Neural cell (in vitro differentiated cells): ENCODE measurements around the gene ELP5. TPM values are rescaled to one million over a fixed set of nuclear protein-coding genes. Genes with fewer than 3 reads are reported as not detected.
A peak's percentile ranks its signal among the peaks of the same experiment; 100 is the strongest.

Experiments
- H2AFZ ChIP-seq: fragments of 200-600, 300-800 bp; sonication (generic), shearing (Covaris generic); 2 replicates; pipeline ENCODE4 v1.6.0; 2014; ENCODE audit warnings: low read depth, mild to moderate bottlenecking, antibody characterized with exemption, low read length, moderate library complexity
- H3F3A ChIP-seq: fragments of 200-600 bp; shearing (Covaris generic); 2 replicates; pipeline ENCODE4 v1.6.1; 2016; ENCODE audit warnings: mild to moderate bottlenecking, moderate library complexity, mixed read lengths, antibody characterized with exemption, low read length; ENCODE audit not compliant: insufficient read depth, poor library complexity, severe bottlenecking
- H3K27ac ChIP-seq: fragments of 200-600, 300-800 bp; sonication (generic), shearing (Covaris generic); 2 replicates; pipeline ENCODE4 v1.5.1; 2014; ENCODE audit warnings: mild to moderate bottlenecking, low read length, moderate library complexity
- H3K27me3 ChIP-seq: fragments of 300-800, 200-600 bp; sonication (generic), shearing (Covaris generic); 2 replicates; pipeline ENCODE4 v1.6.0; 2014; ENCODE audit warnings: mild to moderate bottlenecking, low read depth, low read length, moderate library complexity; ENCODE audit not compliant: insufficient read depth
- H3K36me3 ChIP-seq: fragments of 300-800, 200-600 bp; sonication (generic), shearing (Covaris generic); 2 replicates; pipeline ENCODE4 v1.5.1; 2014; ENCODE audit warnings: mild to moderate bottlenecking, antibody characterized with exemption, low read length, moderate library complexity; ENCODE audit not compliant: insufficient read depth
- H3K4me2 ChIP-seq: fragments of 300-800, 200-600 bp; sonication (generic), shearing (Covaris generic); 2 replicates; pipeline ENCODE4 v1.6.0; 2014; ENCODE audit warnings: mild to moderate bottlenecking, low read length
- H3K4me3 ChIP-seq: fragments of 300-800, 200-600 bp; sonication (generic), shearing (Covaris generic); 2 replicates; pipeline ENCODE4 v1.5.1; 2014; ENCODE audit warnings: mild to moderate bottlenecking, low read length, moderate library complexity
- H3K79me2 ChIP-seq: fragments of 200-600 bp; shearing (Covaris generic); replicated peaks from 2 replicates; pipeline ENCODE4 v1.6.0; 2014; ENCODE audit warnings: mild to moderate bottlenecking, low read length, moderate library complexity; ENCODE audit not compliant: insufficient read depth
- H3K9ac ChIP-seq: fragments of 300-800, 200-600 bp; sonication (generic), shearing (Covaris generic); 2 replicates; pipeline ENCODE4 v1.6.1; 2016; ENCODE audit warnings: mild to moderate bottlenecking, low read length, mixed read lengths
- H3K9me2 ChIP-seq: fragments of 200-600 bp; shearing (Covaris generic); 2 replicates; pipeline ENCODE4 v1.6.1; 2016; ENCODE audit warnings: mild to moderate bottlenecking, low read length, mixed read lengths; ENCODE audit not compliant: insufficient read depth
- H3K9me3 ChIP-seq: fragments of 200-600, 300-800 bp; sonication (generic), shearing (Covaris generic); 2 replicates; pipeline ENCODE4 v1.6.1; 2016; ENCODE audit warnings: mild to moderate bottlenecking, mixed run types, low read length, moderate library complexity, mixed read lengths
- H4K20me1 ChIP-seq: fragments of 200-600 bp; shearing (Covaris generic); 2 replicates; pipeline ENCODE4 v1.6.1; 2016; ENCODE audit warnings: mild to moderate bottlenecking, mixed run types; ENCODE audit not compliant: insufficient read depth
- CTCF ChIP-seq: fragments of 450-650 bp; IDR thresholded peaks from 2 replicates; pipeline ENCODE4 v1.5.1; 2014; ENCODE audit warnings: antibody characterized with exemption, mild to moderate bottlenecking, moderate library complexity; ENCODE audit not compliant: poor library complexity, severe bottlenecking
- EP300 ChIP-seq: fragments of 450-650 bp; conservative IDR thresholded peaks from 2 replicates; pipeline ENCODE4 v1.6.1; 2014; ENCODE audit warnings: antibody characterized with exemption, mild to moderate bottlenecking, moderate library complexity; ENCODE audit not compliant: poor library complexity, severe bottlenecking
- EZH2 ChIP-seq: fragments of 200-600, 300-800 bp; shearing (Covaris generic), sonication (generic); IDR thresholded peaks from 2 replicates; pipeline ENCODE4 v1.6.1; 2014; ENCODE audit warnings: antibody characterized with exemption, low read length, borderline replicate concordance, mild to moderate bottlenecking; ENCODE audit not compliant: insufficient read depth, poor library complexity, severe bottlenecking
- MXI1 ChIP-seq: fragments of 450-650 bp; conservative IDR thresholded peaks from 2 replicates; pipeline ENCODE4 v1.6.1; 2014; ENCODE audit warnings: antibody characterized with exemption, mild to moderate bottlenecking; ENCODE audit not compliant: poor library complexity, severe bottlenecking
- POLR2AphosphoS5 ChIP-seq: IDR thresholded peaks from 2 replicates; pipeline ENCODE4 v1.6.1; 2012
- RAD21 ChIP-seq: fragments of 450-650 bp; conservative IDR thresholded peaks from 2 replicates; pipeline ENCODE4 v1.6.1; 2014; ENCODE audit warnings: antibody characterized with exemption, mild to moderate bottlenecking, moderate library complexity
- REST ChIP-seq: IDR thresholded peaks from 2 replicates; pipeline ENCODE4 v1.6.1; 2012; ENCODE audit warnings: borderline replicate concordance
- SMC3 ChIP-seq: fragments of 450-650 bp; conservative IDR thresholded peaks from 2 replicates; pipeline ENCODE4 v1.6.1; 2014; ENCODE audit warnings: antibody characterized with exemption, mild to moderate bottlenecking, moderate library complexity; ENCODE audit not compliant: poor library complexity
- TAF1 ChIP-seq: IDR thresholded peaks from 2 replicates; pipeline ENCODE4 v1.6.1; 2012; ENCODE audit warnings: low read depth
- polyA plus RNA-seq: library from polyadenylated mRNA; depleted of rRNA; stranded (reverse); fragments of >200 nt; gene quantifications from 2 replicates; pipeline ENCODE4 v1.2.3, GENCODE V29; 2014

The ELP5 gene
- polyA plus RNA-seq, 1 donor from 2014 or later, result 82.7 TPM

DNA sequence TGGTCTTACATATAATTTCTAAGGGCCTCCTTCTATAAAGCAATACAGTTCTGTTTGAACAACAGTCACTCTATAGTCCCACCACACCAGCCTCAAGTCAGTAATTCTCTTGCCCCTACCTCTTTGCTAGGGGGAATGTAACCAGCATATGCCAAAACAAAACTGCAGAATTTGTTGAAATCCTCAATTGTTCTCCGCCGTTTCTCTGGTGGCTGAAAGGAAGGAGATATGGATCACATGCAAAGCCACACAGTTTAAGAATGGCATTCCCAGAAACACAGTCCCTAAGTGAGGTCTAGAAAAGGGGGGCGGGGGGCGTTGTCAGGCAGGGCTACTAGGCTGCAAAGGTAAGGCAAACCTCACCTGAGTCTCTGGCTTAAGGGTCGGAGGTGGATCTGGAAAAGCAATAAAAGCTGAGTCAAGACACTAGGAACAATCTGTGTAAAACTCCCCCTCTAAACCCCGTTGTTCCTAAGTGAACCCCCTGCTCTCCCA is 14.7 kb upstream of the ELP5 start:
- H3K79me2 ChIP-seq, result peaks cover 82% of the 10 kb centered on the region
- H3K4me3 ChIP-seq, result peak overlapping the region; percentile 75
- no peaks in the 10 kb centered on the region for H4K20me1 ChIP-seq
- H3F3A ChIP-seq, result peaks cover 3% of the 10 kb centered on the region
- H3K9me3 ChIP-seq, result no peaks in the 10 kb centered on the region
- H3K27me3 ChIP-seq, result no peaks in the 10 kb centered on the region
- H3K9ac ChIP-seq, result peak overlapping the region; percentile 98
- TF ChIP-seq SMC3, result no peak
- TF ChIP-seq EP300, result no peak
- no peak for TF ChIP-seq RAD21
- peak; percentile 2 for TF ChIP-seq TAF1
- TF ChIP-seq MXI1, result no peak
- no peak for TF ChIP-seq EZH2
- H3K27ac ChIP-seq, result peak overlapping the region; percentile 95
- no peaks in the 10 kb centered on the region for H3K9me2 ChIP-seq
- peak overlapping the region; percentile 82 for H3K4me2 ChIP-seq
- H3K36me3 ChIP-seq, result no peaks in the 10 kb centered on the region
- no peak overlapping the region for H2AFZ ChIP-seq

DNA sequence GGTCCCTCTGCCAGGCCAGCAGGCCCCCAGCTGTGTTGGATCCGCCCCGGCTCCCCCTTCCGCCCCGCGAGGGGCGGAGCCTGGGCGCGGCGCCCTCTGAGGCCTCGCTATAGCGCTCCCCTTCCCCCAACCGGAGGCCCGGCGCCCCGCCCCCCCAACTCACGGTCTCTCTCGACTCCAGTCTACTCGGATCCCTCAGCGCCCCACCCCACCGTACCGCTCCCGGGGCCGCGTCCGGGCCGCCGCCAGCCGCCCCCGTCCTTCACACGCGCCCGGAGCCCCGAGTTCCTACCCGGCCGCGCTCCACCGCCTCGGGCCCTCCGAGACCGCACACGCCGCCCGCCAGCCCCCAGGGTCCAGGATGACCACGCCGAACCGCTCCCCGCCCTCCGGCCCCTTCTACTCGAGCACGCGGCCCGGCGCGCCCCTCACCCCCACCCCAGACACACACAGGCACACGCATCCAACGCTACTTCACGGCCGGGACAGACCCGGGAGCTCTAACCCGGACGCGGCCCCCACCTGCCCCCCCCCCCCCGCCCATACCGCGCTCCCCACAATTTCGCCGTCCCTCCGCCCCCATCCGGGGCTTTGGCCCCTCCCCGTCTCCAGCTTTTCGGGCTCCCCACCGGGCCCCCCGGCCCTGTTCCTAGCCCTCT is 14.1 kb upstream of the ELP5 start:
- TF ChIP-seq REST (no peak), MXI1 (peak; percentile 56)
- no peak overlapping the region for H2AFZ ChIP-seq
- H3K9me3 ChIP-seq, result no peaks in the 10 kb centered on the region
- peak overlapping the region; percentile 98 for H3K9ac ChIP-seq
- H3K36me3 ChIP-seq, result no peaks in the 10 kb centered on the region
- H3F3A ChIP-seq, result peaks cover 3% of the 10 kb centered on the region
- H3K4me2 ChIP-seq, result peak overlapping the region; percentile 82
- no peaks in the 10 kb centered on the region for H3K27me3 ChIP-seq
- peak overlapping the region; percentile 75 for H3K4me3 ChIP-seq
- H4K20me1 ChIP-seq, result no peaks in the 10 kb centered on the region
- H3K79me2 ChIP-seq, result peaks cover 76% of the 10 kb centered on the region
- H3K27ac ChIP-seq, result peak overlapping the region; percentile 95
- H3K9me2 ChIP-seq, result no peaks in the 10 kb centered on the region

GRCh38 chr17:7238420-7239090 is 13.5 kb upstream of the ELP5 start:
- H3K79me2 ChIP-seq, result peaks cover 72% of the 10 kb centered on the region
- H2AFZ ChIP-seq, result peak overlapping the region; percentile 47
- peak overlapping the region; percentile 98 for H3K9ac ChIP-seq
- peak overlapping the region; percentile 95 for H3K27ac ChIP-seq
- no peaks in the 10 kb centered on the region for H3K36me3 ChIP-seq
- TF ChIP-seq REST (no peak), EP300 (no peak), TAF1 (no peak), POLR2AphosphoS5 (no peak), MXI1 (no peak), SMC3 (no peak), CTCF (no peak), RAD21 (no peak), EZH2 (no peak)
- peaks cover 3% of the 10 kb centered on the region for H3F3A ChIP-seq
- peak overlapping the region; percentile 75 for H3K4me3 ChIP-seq
- H3K4me2 ChIP-seq, result no peak overlapping the region
- H3K27me3 ChIP-seq, result no peaks in the 10 kb centered on the region
- H3K9me2 ChIP-seq, result no peaks in the 10 kb centered on the region
- no peaks in the 10 kb centered on the region for H3K9me3 ChIP-seq
- no peaks in the 10 kb centered on the region for H4K20me1 ChIP-seq
